Measurements from ENCODE around the gene THSD7A.

Gene THSD7A

GRCh38 chr7:11327633-11328032 is 504.4 kb downstream of the THSD7A start:
- DNase-seq: no peak
